Measurements from ENCODE around the gene RTL9. TPM values are rescaled to one million over a fixed set of nuclear protein-coding genes. Genes with fewer than 3 reads are reported as not detected.
A peak's percentile ranks its signal among the peaks of the same experiment; 100 is the strongest.

RTL9 gene
- total and polyA plus RNA-seq, 9 of the 15 experiments (the other 6 are each of a cell fraction or from before 2014, with no cell fraction given): 0.04 to 0.35 (median 0.13) TPM; not detected in 1

DNA sequence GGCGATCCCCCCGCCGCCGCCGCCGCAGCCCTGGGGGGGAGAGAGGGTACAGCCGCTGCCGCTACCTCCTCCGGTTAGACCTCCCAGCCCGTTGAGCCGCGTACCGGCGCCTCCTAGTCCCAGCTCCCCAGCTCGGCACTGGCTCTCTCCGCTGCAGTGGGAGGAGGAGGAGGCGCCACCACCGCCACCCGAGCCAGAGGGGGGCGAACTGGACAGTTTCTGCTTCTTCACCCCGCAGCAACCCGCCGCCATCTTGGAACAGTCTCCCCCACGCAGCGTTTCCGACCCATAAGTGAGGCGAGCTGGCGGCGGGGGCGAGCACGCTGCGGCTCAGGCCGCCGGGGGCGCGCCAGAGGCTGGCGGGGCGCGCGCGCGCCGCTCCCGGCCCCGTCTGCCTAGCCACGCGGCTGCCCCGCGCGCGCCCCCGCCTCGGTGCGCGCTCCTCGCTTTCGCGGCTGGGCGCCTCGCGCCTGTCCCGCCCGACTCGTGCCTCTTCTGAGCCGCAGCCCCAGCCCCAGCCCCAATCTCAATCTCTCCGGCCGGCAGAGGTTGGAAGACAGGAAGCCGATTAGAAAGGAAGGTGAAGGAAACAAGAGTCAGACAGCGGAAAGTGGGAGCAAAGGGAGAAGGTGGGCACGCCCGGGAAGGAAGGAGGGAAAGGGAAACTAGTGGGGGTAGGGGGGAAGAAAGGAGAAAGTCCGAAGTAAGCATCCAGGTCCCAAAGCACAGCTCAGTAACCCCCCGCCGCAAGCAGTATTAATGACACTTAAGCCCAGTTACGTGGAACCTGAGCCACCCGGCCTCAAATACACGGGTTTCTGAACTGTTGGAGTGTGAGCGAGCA is 40.6 kb upstream of the RTL9 start, which contains the start of gene AMMECR1 (continued):
- TF ChIP-seq, protein P1, sequence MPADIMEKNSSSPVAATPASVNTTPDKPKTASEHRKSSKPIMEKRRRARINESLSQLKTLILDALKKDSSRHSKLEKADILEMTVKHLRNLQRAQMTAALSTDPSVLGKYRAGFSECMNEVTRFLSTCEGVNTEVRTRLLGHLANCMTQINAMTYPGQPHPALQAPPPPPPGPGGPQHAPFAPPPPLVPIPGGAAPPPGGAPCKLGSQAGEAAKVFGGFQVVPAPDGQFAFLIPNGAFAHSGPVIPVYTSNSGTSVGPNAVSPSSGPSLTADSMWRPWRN (IDR thresholded peaks at IDR 0.05; ENCODE audit: low read depth): peak; percentile 46; the same call in 1 of the 2 replicates
- TF ChIP-seq ZNF134 (CRISPR knock-in tag; conservative IDR thresholded peaks at IDR 0.05) (no peak), NFRKB (IDR thresholded peaks at IDR 0.05; ENCODE audit: low read depth) (peak; percentile 85), RBFOX2 (IDR thresholded peaks at IDR 0.05; ENCODE audit: low read depth, low read length) (peak; percentile 95), HMGN3 (IDR thresholded peaks at IDR 0.05; ENCODE audit: borderline replicate concordance, extremely low read depth, insufficient read length, low read depth, low read length) (peak; percentile 28), ZNF232 (CRISPR knock-in tag; IDR thresholded peaks at IDR 0.05) (no peak), NFIX (CRISPR knock-in tag; IDR thresholded peaks at IDR 0.05; ENCODE audit: low read depth) (no peak), HOXB6 (CRISPR knock-in tag; IDR thresholded peaks at IDR 0.05; ENCODE audit: borderline replicate concordance) (no peak), RBBP5 (IDR thresholded peaks at IDR 0.05; ENCODE audit: borderline replicate concordance, insufficient read depth, low read length, poor library complexity, severe bottlenecking) (peak; percentile 85), TOE1 (IDR thresholded peaks at IDR 0.05; ENCODE audit: borderline replicate concordance) (peak; percentile 53; the same call in 1 of the 2 replicates), TOE1 (CRISPR knock-in tag; IDR thresholded peaks at IDR 0.05; ENCODE audit: borderline replicate concordance, low read depth) (no peak), TRIM24 (IDR thresholded peaks at IDR 0.05) (no peak), BRF1 (IDR thresholded peaks at IDR 0.05; ENCODE audit: borderline replicate concordance, extremely low read depth, insufficient read length) (no peak), NFIC (IDR thresholded peaks at IDR 0.05) (0 out of 2 replicates have a peak, but pooled peaks have one; percentile 39)
- TF ChIP-seq, protein P2, sequence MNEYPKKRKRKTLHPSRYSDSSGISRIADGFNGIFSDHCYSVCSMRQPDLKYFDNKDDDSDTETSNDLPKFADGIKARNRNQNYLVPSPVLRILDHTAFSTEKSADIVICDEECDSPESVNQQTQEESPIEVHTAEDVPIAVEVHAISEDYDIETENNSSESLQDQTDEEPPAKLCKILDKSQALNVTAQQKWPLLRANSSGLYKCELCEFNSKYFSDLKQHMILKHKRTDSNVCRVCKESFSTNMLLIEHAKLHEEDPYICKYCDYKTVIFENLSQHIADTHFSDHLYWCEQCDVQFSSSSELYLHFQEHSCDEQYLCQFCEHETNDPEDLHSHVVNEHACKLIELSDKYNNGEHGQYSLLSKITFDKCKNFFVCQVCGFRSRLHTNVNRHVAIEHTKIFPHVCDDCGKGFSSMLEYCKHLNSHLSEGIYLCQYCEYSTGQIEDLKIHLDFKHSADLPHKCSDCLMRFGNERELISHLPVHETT (CRISPR knock-in tag; conservative IDR thresholded peaks at IDR 0.05 in 1 of 2, IDR thresholded peaks at IDR 0.05 in 1 of 2): peak in 1 of 2 experiments; percentile 84; a peak in 2 of 4 replicates
- TF ChIP-seq, protein P3, sequence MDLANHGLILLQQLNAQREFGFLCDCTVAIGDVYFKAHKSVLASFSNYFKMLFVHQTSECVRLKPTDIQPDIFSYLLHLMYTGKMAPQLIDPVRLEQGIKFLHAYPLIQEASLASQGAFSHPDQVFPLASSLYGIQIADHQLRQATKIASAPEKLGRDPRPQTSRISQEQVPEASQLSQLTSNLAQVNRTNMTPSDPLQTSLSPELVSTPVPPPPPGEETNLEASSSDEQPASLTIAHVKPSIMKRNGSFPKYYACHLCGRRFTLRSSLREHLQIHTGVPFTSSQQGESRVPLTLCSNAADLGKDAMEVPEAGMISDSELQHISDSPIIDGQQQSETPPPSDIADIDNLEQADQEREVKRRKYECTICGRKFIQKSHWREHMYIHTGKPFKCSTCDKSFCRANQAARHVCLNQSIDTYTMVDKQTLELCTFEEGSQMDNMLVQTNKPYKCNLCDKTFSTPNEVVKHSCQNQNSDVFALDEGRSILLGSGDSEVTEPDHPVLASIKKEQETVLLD (IDR thresholded peaks at IDR 0.05): 0 out of 2 replicates have a peak, but pooled peaks have one; percentile 17
- TF ChIP-seq, protein P4, sequence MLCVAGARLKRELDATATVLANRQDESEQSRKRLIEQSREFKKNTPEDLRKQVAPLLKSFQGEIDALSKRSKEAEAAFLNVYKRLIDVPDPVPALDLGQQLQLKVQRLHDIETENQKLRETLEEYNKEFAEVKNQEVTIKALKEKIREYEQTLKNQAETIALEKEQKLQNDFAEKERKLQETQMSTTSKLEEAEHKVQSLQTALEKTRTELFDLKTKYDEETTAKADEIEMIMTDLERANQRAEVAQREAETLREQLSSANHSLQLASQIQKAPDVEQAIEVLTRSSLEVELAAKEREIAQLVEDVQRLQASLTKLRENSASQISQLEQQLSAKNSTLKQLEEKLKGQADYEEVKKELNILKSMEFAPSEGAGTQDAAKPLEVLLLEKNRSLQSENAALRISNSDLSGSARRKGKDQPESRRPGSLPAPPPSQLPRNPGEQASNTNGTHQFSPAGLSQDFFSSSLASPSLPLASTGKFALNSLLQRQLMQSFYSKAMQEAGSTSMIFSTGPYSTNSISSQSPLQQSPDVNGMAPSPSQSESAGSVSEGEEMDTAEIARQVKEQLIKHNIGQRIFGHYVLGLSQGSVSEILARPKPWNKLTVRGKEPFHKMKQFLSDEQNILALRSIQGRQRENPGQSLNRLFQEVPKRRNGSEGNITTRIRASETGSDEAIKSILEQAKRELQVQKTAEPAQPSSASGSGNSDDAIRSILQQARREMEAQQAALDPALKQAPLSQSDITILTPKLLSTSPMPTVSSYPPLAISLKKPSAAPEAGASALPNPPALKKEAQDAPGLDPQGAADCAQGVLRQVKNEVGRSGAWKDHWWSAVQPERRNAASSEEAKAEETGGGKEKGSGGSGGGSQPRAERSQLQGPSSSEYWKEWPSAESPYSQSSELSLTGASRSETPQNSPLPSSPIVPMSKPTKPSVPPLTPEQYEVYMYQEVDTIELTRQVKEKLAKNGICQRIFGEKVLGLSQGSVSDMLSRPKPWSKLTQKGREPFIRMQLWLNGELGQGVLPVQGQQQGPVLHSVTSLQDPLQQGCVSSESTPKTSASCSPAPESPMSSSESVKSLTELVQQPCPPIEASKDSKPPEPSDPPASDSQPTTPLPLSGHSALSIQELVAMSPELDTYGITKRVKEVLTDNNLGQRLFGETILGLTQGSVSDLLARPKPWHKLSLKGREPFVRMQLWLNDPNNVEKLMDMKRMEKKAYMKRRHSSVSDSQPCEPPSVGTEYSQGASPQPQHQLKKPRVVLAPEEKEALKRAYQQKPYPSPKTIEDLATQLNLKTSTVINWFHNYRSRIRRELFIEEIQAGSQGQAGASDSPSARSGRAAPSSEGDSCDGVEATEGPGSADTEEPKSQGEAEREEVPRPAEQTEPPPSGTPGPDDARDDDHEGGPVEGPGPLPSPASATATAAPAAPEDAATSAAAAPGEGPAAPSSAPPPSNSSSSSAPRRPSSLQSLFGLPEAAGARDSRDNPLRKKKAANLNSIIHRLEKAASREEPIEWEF (CRISPR knock-in tag; IDR thresholded peaks at IDR 0.05): peak; percentile 43; the same call in 1 of the 2 replicates

All from K562 (cell line).